Endothelial cell of umbilical vein (primary cell): Measurements from ENCODE around the gene NCKAP5.

Experiments
- JUN ChIP-seq: IDR thresholded peaks from 2 replicates; pipeline ENCODE4 v1.6.1; 2011; ENCODE audit warnings: borderline replicate concordance, low read depth; ENCODE audit not compliant: insufficient read length, insufficient read depth
- MYC ChIP-seq: IDR thresholded peaks from one replicate; pipeline ENCODE4 v1.6.1; 2011; ENCODE audit warnings: mild to moderate bottlenecking, low read depth, low read length
- POLR2A ChIP-seq: IDR thresholded peaks from 2 replicates; pipeline ENCODE4 v1.6.1; 2012; ENCODE audit warnings: low read depth, mild to moderate bottlenecking, control low read depth, low read length
- POLR2AphosphoS5 ChIP-seq: IDR thresholded peaks from 2 replicates; pipeline ENCODE4 v1.6.1; 2012; ENCODE audit warnings: low read depth, mild to moderate bottlenecking, control low read depth, low read length, moderate library complexity; ENCODE audit not compliant: insufficient read depth
- TF ChIP-seq, protein P1 (sequence below), 2 donors: IDR thresholded peaks; 1 replicate in 1 of 2; 2 replicates in 1 of 2; pipeline ENCODE4 v1.5.1; 2011; ENCODE audit warnings: low read length in 2 of 2, mild to moderate bottlenecking in 2 of 2, moderate library complexity in 2 of 2, control low read depth in 1 of 2, inconsistent platforms in 1 of 2, low read depth in 1 of 2; ENCODE audit not compliant: insufficient read depth in 1 of 2; ENCODE audit errors: extremely low read depth in 1 of 2
- TF ChIP-seq, protein P2 (sequence below): IDR thresholded peaks from 2 replicates; pipeline ENCODE4 v1.6.1; 2011; ENCODE audit not compliant: insufficient read depth, insufficient read length

DNA sequence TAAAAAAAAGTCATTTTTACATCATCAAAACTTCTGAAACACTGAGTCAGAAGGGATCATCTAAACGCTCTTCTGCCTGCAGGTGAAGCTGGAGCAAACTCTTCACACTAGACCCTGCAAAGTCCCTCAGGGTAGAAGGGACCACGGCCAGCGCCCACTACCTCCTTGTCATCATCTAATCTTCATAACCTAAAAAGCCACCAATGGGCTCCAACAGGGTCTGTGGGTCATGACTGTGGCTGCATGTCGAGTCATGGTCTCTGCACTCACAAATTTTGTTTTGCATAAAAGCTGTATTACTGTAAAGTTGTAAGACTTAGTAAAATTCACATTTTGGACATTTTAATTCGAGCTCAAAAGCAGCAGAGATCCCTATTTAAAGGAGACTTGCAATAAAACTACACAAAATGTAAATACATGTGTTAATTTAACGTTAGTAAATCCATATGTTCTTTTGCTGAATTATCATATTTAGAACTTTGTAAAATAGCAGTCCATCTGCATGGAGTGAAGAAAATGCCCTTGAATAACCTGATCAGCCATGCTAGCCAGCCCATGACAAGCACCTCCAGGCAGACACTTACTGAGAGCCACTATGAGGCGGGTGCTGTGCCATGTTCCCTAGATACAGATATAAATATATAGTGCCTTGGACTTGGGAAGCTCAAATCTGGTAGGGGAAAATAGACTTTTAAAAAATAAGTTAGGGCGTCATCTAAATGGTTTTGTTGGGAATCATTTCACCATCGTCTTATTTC lies 461.0 kb downstream of the NCKAP5 start:
- TF ChIP-seq, protein P1, sequence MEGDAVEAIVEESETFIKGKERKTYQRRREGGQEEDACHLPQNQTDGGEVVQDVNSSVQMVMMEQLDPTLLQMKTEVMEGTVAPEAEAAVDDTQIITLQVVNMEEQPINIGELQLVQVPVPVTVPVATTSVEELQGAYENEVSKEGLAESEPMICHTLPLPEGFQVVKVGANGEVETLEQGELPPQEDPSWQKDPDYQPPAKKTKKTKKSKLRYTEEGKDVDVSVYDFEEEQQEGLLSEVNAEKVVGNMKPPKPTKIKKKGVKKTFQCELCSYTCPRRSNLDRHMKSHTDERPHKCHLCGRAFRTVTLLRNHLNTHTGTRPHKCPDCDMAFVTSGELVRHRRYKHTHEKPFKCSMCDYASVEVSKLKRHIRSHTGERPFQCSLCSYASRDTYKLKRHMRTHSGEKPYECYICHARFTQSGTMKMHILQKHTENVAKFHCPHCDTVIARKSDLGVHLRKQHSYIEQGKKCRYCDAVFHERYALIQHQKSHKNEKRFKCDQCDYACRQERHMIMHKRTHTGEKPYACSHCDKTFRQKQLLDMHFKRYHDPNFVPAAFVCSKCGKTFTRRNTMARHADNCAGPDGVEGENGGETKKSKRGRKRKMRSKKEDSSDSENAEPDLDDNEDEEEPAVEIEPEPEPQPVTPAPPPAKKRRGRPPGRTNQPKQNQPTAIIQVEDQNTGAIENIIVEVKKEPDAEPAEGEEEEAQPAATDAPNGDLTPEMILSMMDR (IDR thresholded peaks at IDR 0.05; ENCODE audit: extremely low read depth in 1 of 2, insufficient read depth in 1 of 2, low read depth in 1 of 2, low read length in 2 of 2), result no peak
- no peak for TF ChIP-seq POLR2A
- TF ChIP-seq, protein P2, sequence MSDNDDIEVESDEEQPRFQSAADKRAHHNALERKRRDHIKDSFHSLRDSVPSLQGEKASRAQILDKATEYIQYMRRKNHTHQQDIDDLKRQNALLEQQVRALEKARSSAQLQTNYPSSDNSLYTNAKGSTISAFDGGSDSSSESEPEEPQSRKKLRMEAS, result no peak
- TF ChIP-seq POLR2AphosphoS5, result no peak
- TF ChIP-seq MYC, result no peak
- TF ChIP-seq JUN, result no peak
